HepG2 (cell line): ENCODE results near the gene WIPF2. TPM values are rescaled to one million over a fixed set of nuclear protein-coding genes. Genes with fewer than 3 reads are reported as not detected.

ENCODE experiments used
- ASH2L ChIP-seq: fragments of 300-600, 200-600 bp; sonication (generic); IDR thresholded peaks from 2 replicates; pipeline ENCODE4 v1.7.0; 2017; ENCODE audit warnings: low read depth, mild to moderate bottlenecking, moderate library complexity, mixed read lengths, low read length; ENCODE audit not compliant: insufficient read length
- BHLHE40 ChIP-seq: IDR thresholded peaks from 2 replicates; pipeline ENCODE4 v1.6.1; 2011; ENCODE audit warnings: low read length, improper control_type of control experiment
- GZF1 ChIP-seq: sonication (generic); formaldehyde crosslinking; IDR thresholded peaks from 2 replicates; pipeline ENCODE4 v1.5.1; 2020; ENCODE audit warnings: mild to moderate bottlenecking, missing genetic modification reagents
- HCFC1 ChIP-seq: fragments of 150-350 bp; IDR thresholded peaks from 2 replicates; pipeline ENCODE4 v1.6.1; 2014; ENCODE audit warnings: low read depth, low read length
- HIVEP1 ChIP-seq: sonication (generic); formaldehyde crosslinking; IDR thresholded peaks from 2 replicates; pipeline ENCODE4 v1.4.0; 2020; ENCODE audit warnings: mild to moderate bottlenecking, missing genetic modification reagents
- HMGXB4 ChIP-seq, 2 experiments: sonication (generic) in 1 of 2; formaldehyde crosslinking in 1 of 2; IDR thresholded peaks; 2 replicates each; pipeline versions ENCODE4 v1.4.0 to v1.6.1; 2018 to 2020; ENCODE audit warnings: missing genetic modification reagents in 2 of 2, borderline replicate concordance in 1 of 2, low read depth in 1 of 2, mild to moderate bottlenecking in 1 of 2, missing biosample characterization in 1 of 2
- KAT2B ChIP-seq: fragments of 150-350 bp; IDR thresholded peaks from 2 replicates; pipeline ENCODE4 v1.6.1; 2014; ENCODE audit warnings: low read depth, low read length, borderline replicate concordance
- MTF2 ChIP-seq: sonication (generic); formaldehyde crosslinking; IDR thresholded peaks from 2 replicates; pipeline ENCODE4 v1.5.0; 2020; ENCODE audit warnings: missing genetic modification reagents, borderline replicate concordance
- NFYC ChIP-seq: IDR thresholded peaks from 2 replicates; pipeline ENCODE4 v1.6.1; 2016; ENCODE audit warnings: missing genetic modification reagents, missing compliant biosample characterization
- POGK ChIP-seq: sonication (generic); formaldehyde crosslinking; conservative IDR thresholded peaks from 2 replicates; pipeline ENCODE4 v1.8.0; 2022; ENCODE audit warnings: mild to moderate bottlenecking, moderate library complexity, missing genetic modification reagents
- RFX5 ChIP-seq: IDR thresholded peaks from 2 replicates; pipeline ENCODE4 v1.6.1; 2011; ENCODE audit warnings: low read depth, low read length, improper control_type of control experiment
- SNAPC2 ChIP-seq: sonication (generic); formaldehyde crosslinking; IDR thresholded peaks from 2 replicates; pipeline ENCODE4 v1.8.1; 2022; ENCODE audit warnings: mild to moderate bottlenecking, missing genetic modification reagents
- TEAD3 ChIP-seq: optimal IDR thresholded peaks from 2 replicates; pipeline ENCODE3; 2016; ENCODE audit warnings: borderline replicate concordance
- THYN1 ChIP-seq: sonication (generic); formaldehyde crosslinking; IDR thresholded peaks from 2 replicates; pipeline ENCODE4 v1.8.1; 2023; ENCODE audit warnings: low read depth, mild to moderate bottlenecking, moderate library complexity, missing genetic modification reagents, borderline replicate concordance
- TSC22D2 ChIP-seq: sonication (generic); formaldehyde crosslinking; IDR thresholded peaks from 2 replicates; pipeline ENCODE4 v1.5.1; 2020; ENCODE audit warnings: missing genetic modification reagents, mild to moderate bottlenecking, borderline replicate concordance
- ZNF124 ChIP-seq: sonication (generic); formaldehyde crosslinking; IDR thresholded peaks from 2 replicates; pipeline ENCODE4 v1.4.0; 2020; ENCODE audit warnings: missing genetic modification reagents
- ZNF326 ChIP-seq: sonication (generic); formaldehyde crosslinking; IDR thresholded peaks from 2 replicates; pipeline ENCODE4 v1.4.0; 2020; ENCODE audit warnings: missing genetic modification reagents, borderline replicate concordance
- ZNF383 ChIP-seq: sonication (generic); formaldehyde crosslinking; IDR thresholded peaks from 2 replicates; pipeline ENCODE4 v1.4.0; 2020; ENCODE audit warnings: missing genetic modification reagents, mild to moderate bottlenecking, borderline replicate concordance
- ZNF414 ChIP-seq: sonication (generic); formaldehyde crosslinking; IDR thresholded peaks from 2 replicates; pipeline ENCODE4 v1.5.0; 2020; ENCODE audit warnings: missing genetic modification reagents
- ZNF451 ChIP-seq: sonication (generic); formaldehyde crosslinking; IDR thresholded peaks from 2 replicates; pipeline ENCODE4 v1.5.0; 2020; ENCODE audit warnings: mild to moderate bottlenecking, missing genetic modification reagents
- ZNF577 ChIP-seq: sonication (generic); formaldehyde crosslinking; IDR thresholded peaks from 2 replicates; pipeline ENCODE4 v1.4.0; 2020; ENCODE audit warnings: mild to moderate bottlenecking, low read depth, missing genetic modification reagents, borderline replicate concordance
- ZNF616 ChIP-seq: sonication (generic); formaldehyde crosslinking; IDR thresholded peaks from 2 replicates; pipeline ENCODE4 v1.5.0; 2020; ENCODE audit warnings: low read depth, mild to moderate bottlenecking, missing genetic modification reagents
- ZNF629 ChIP-seq: sonication (generic); formaldehyde crosslinking; conservative IDR thresholded peaks from 2 replicates; pipeline ENCODE4 v1.5.0; 2020; ENCODE audit warnings: missing genetic modification reagents
- ZNF850 ChIP-seq: sonication (generic); formaldehyde crosslinking; conservative IDR thresholded peaks from 2 replicates; pipeline ENCODE4 v1.9.0; 2021; ENCODE audit warnings: mild to moderate bottlenecking, missing genetic modification reagents
- polyA plus RNA-seq, 8 experiments: library from polyadenylated mRNA; depleted of rRNA in 3 of 8; stranded (reverse) in 7 of 8; unstranded in 1 of 8; fragments of >200 nt; fragmentation: Illumina TruSeq in 4 of 8; extraction: Trizol in 4 of 8; gene quantifications; 2 replicates each; pipeline versions ENCODE4 v1.2.1 to v1.2.3, GENCODE V29; 2011 to 2016; ENCODE audit warnings: low read depth in 4 of 8, missing spikeins in 1 of 8, mixed read lengths in 1 of 8; ENCODE audit not compliant: insufficient read depth in 1 of 8
- total RNA-seq, 5 experiments: library from RNA; depleted of rRNA; stranded (reverse); fragments of >200 nt; fragmentation: Illumina TruSeq; extraction: Trizol; gene quantifications; 2 replicates each; pipeline ENCODE4 v1.2.3, GENCODE V29; 2016; ENCODE audit warnings: low read depth in 1 of 5

The WIPF2 gene
- total and polyA plus RNA-seq, 2 of the 13 experiments (the other 11 are each of a cell fraction or from before 2014, with no cell fraction given), result 7.2 to 10.8 TPM

GRCh38 chr17:40173091-40173777 is 45.9 kb upstream of the WIPF2 start (continued):
- no peak for TF ChIP-seq ZNF850 (CRISPR knock-in tag)
- TF ChIP-seq HMGXB4 (CRISPR knock-in tag; IDR thresholded peaks at IDR 0.05; ENCODE audit: borderline replicate concordance in 1 of 2, low read depth in 1 of 2), result no peak
- TF ChIP-seq TEAD3 (CRISPR knock-in tag), result peak; percentile 59
- TF ChIP-seq ZNF414 (CRISPR knock-in tag), result no peak
- TF ChIP-seq RFX5, result no peak
- TF ChIP-seq THYN1 (CRISPR knock-in tag), result no peak
- no peak for TF ChIP-seq SNAPC2 (CRISPR knock-in tag)
- no peak for TF ChIP-seq ZNF451 (CRISPR knock-in tag)
- TF ChIP-seq ZNF577 (CRISPR knock-in tag), result no peak
- TF ChIP-seq GZF1 (CRISPR knock-in tag), result no peak
- no peak for TF ChIP-seq MTF2 (CRISPR knock-in tag)
- TF ChIP-seq NFYC (CRISPR knock-in tag), result no peak
- no peak for TF ChIP-seq HIVEP1 (CRISPR knock-in tag)
- peak; percentile 79 for TF ChIP-seq ZNF629 (CRISPR knock-in tag)
- TF ChIP-seq ASH2L, result peak; percentile 31
- TF ChIP-seq ZNF326 (CRISPR knock-in tag), result no peak
- no peak for TF ChIP-seq ZNF616 (CRISPR knock-in tag)
- peak; percentile 66; the same call in 1 of the 2 replicates for TF ChIP-seq ZNF124
- TF ChIP-seq TSC22D2 (CRISPR knock-in tag), result 0 out of 2 replicates have a peak, but pooled peaks have one; percentile 28
- no peak for TF ChIP-seq BHLHE40
- no peak for TF ChIP-seq HCFC1
- no peak for TF ChIP-seq KAT2B
- no peak for TF ChIP-seq ZNF383 (CRISPR knock-in tag)
- no peak for TF ChIP-seq POGK
